GM12864 (cell line): ENCODE data around the gene POLR2H.

Experiments
- DNase-seq: peaks from one replicate; pipeline ENCODE4 v3.0.0-alpha.2; 2011; ENCODE audit warnings: low read depth
- H3K4me3 ChIP-seq: 2 replicates; pipeline ENCODE4 v1.5.1; 2011; ENCODE audit warnings: mild to moderate bottlenecking, low read depth, low read length, control low read depth
- CTCF ChIP-seq: IDR thresholded peaks from 2 replicates; pipeline ENCODE4 v1.5.1; 2011; ENCODE audit warnings: low read depth, mild to moderate bottlenecking, moderate library complexity, low read length, control low read depth, inconsistent platforms; ENCODE audit errors: missing control alignments

POLR2H gene

DNA sequence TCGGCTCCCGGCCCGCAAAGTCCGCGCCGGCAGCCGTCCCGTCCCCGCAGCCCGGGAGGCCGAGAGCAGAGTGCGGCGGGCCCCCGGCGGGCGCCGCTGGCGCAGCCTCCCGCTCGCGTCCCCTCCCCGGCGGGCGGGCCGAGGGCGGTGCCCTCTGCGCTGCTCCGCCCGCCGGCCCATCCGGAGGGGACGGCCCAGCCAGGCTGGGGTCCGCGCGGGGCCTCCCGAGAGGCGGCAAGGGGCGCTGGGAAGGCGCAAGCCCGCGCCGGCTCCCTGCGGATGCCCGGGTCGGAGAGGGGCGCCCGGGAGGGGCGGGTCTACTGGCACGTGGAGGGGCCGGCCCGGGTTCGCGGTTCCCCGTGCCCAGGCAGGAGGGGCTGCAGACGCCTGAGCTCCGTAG, at the start of gene POLR2H, which contains the start of gene CLCN2:
Gene POLR2H (plus strand): TSS at position 179 of the 400 bp plus-strand sequence. CDS start 1,783 bp downstream, outside the sequence.
Gene CLCN2 (minus strand): TSS at position 74 of the 400 bp plus-strand sequence. CDS start 126 bp downstream, outside the sequence.
- DNase-seq: no peak
- H3K4me3 ChIP-seq: peak within 1 kb of the TSS; percentile 90
- TF ChIP-seq CTCF: no peak

GRCh38 chr3:184314363-184314699, 47.2 kb upstream of the POLR2H start, which contains the start of gene EIF4G1:
EIF4G1 (plus strand) TSS chr3:184314606; CDS start chr3:184315797, 1,191 bp downstream.
- peak within 1 kb of the TSS; percentile 90 for H3K4me3 ChIP-seq
- peak; percentile 80 for DNase-seq
- no peak for TF ChIP-seq CTCF

GRCh38 chr3:184314700-184315542, 46.6 kb upstream of the POLR2H start:
- DNase-seq: no peak
- peak overlapping the region; percentile 90 for H3K4me3 ChIP-seq
- TF ChIP-seq CTCF: no peak

DNA sequence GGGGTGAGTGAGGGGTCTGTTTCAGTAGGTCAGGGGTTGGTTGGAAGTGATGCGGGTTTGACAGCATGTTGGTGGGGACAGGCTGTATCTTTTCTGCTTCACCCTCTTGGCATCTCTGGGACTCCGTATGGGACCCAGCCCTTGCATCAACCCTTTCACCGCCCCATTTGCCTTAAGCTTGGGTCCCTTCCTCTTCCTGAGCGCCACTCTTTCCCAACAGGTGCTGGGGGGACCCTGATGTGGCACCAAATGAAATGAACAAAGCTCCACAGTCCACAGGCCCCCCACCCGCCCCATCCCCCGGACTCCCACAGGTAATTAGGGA, 46.0 kb upstream of the POLR2H start:
- peak overlapping the region; percentile 90 for H3K4me3 ChIP-seq
- no peak for TF ChIP-seq CTCF
- DNase-seq: no peak

DNA sequence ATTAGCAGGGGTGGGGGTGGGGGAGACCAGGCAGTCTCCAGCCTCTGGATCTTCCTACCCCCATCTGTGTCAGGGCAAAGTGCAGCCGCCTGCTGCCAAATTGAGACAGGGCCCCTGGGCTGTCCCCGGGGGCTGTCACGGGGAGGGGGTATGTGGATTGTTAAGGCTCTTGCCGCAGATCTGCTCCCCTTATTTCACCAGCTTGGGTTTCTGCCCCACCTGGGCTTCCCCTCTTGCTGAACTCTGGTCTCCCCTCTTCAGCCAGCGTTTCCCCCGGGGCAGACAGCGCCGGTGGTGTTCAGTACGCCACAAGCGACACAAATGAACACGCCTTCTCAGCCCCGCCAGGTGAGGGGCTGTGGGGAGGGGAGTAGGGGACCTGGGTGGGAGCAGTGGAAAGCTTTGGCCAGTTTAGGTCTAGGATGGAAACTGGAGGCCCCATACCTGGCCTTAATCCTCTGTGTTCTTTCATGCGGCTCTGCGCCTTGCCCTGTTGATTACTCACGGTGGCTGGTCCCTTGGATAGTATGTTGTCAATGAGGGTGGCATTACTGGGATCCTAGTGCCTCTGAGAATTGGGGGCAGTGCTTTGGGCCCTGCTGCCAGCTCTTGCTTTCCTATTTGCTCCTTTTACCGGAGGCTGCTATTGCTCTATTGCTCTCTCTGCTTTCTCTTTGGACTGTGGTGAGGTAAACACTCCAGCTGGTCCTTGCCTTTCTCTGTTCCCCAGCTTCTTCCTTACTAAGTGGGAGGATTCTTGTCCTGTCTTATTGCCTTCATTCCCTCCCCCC, 45.4 kb upstream of the POLR2H start:
- peak overlapping the region; percentile 90 for H3K4me3 ChIP-seq
- TF ChIP-seq CTCF: no peak
- no peak for DNase-seq

- H3K4me3 ChIP-seq: peak overlapping the region; percentile 90; the same call in 1 of the 2 replicates
- DNase-seq: no peak
Measured at GRCh38 chr3:184316792-184317191, 44.7 kb upstream of the POLR2H start.

More at GRCh38 chr3:184316792-184317191, 44.7 kb upstream of the POLR2H start:
- no peak for TF ChIP-seq CTCF
